ENCODE measurements around the gene PRKD2. TPM values are rescaled to one million over a fixed set of nuclear protein-coding genes. Genes with fewer than 3 reads are reported as not detected.

Gene PRKD2
- total and polyA plus RNA-seq, 4 donors: 7.3 to 14.4 (median 9.3) TPM

GRCh38 chr19:46648060-46648960 is 68.6 kb downstream of the PRKD2 start (continued):
- no peak for TF ChIP-seq ZBTB33 (IDR thresholded peaks at IDR 0.05)
- TF ChIP-seq EGR1 (IDR thresholded peaks at IDR 0.05; ENCODE audit: low read depth in 2 of 2): no peak
- no peak for TF ChIP-seq SP1 (IDR thresholded peaks at IDR 0.05)

- Histone ChIP-seq H3K36me3 (ENCODE audit: control insufficient read depth in 4 of 4, insufficient read depth in 3 of 4, low read depth in 1 of 4, low read length in 3 of 4) (no peaks in the 10 kb centered on the region), H3K9ac (ENCODE audit: low read depth in 1 of 2, low read length in 2 of 2) (no peak overlapping the region), H3K27me3 (ENCODE audit: control insufficient read depth in 4 of 4, insufficient read depth in 4 of 4, low read length in 3 of 4) (peaks cover 0 to 11% (median 3%) of the 10 kb centered on the region in 4 donors), H3K4me1 (ENCODE audit: control insufficient read depth in 4 of 4, insufficient read depth in 4 of 4, low read length in 3 of 4) (peaks cover 0 to 2% (median 0%) of the 10 kb centered on the region in 4 donors), H3K27ac (ENCODE audit: low read depth in 1 of 2, low read length in 2 of 2) (no peak overlapping the region), H3K4me3 (ENCODE audit: low read depth in 1 of 3, low read length in 3 of 3) (no peak overlapping the region), H3K9me3 (ENCODE audit: control insufficient read depth in 4 of 4, low read length in 3 of 4) (no peaks in the 10 kb centered on the region)
- WGBS: 79% methylated on average over 3 of the region's 3 CpGs
- no peak for DNase-seq (ENCODE audit: low spot score)
- no peak for TF ChIP-seq ZBTB33 (IDR thresholded peaks at IDR 0.05)
Measured at GRCh38 chr19:46646402-46646801, 70.5 kb downstream of the PRKD2 start.

GRCh38 chr19:46644720-46645119 is 72.2 kb downstream of the PRKD2 start:
- TF ChIP-seq HNF4A (conservative IDR thresholded peaks at IDR 0.05) (no peak), ZBTB33 (IDR thresholded peaks at IDR 0.05) (no peak), SP1 (IDR thresholded peaks at IDR 0.05) (no peak), MAX (IDR thresholded peaks at IDR 0.05) (no peak), CTCF (IDR thresholded peaks at IDR 0.05; ENCODE audit: low read depth, low read length, missing input control) (no peak), EGR1 (IDR thresholded peaks at IDR 0.05; ENCODE audit: low read depth in 2 of 2) (no peak), JUND (IDR thresholded peaks at IDR 0.05) (no peak), NR2F2 (IDR thresholded peaks at IDR 0.05) (no peak)

More at GRCh38 chr19:46644720-46645119, 72.2 kb downstream of the PRKD2 start:
- DNase-seq (ENCODE audit: low spot score): no peak
- Histone ChIP-seq H3K9me3 (ENCODE audit: control insufficient read depth in 4 of 4, low read length in 3 of 4) (no peaks in the 10 kb centered on the region), H3K36me3 (ENCODE audit: control insufficient read depth in 4 of 4, insufficient read depth in 3 of 4, low read depth in 1 of 4, low read length in 3 of 4) (no peaks in the 10 kb centered on the region), H3K27ac (ENCODE audit: low read depth in 1 of 2, low read length in 2 of 2) (no peak overlapping the region), H3K4me1 (ENCODE audit: control insufficient read depth in 4 of 4, insufficient read depth in 4 of 4, low read length in 3 of 4) (peaks cover 0 to 2% (median 1%) of the 10 kb centered on the region in 4 donors), H3K27me3 (ENCODE audit: control insufficient read depth in 4 of 4, insufficient read depth in 4 of 4, low read length in 3 of 4) (peaks cover 2 to 15% (median 4%) of the 10 kb centered on the region in 4 donors), H3K4me3 (ENCODE audit: low read depth in 1 of 3, low read length in 3 of 3) (no peak overlapping the region), H3K9ac (ENCODE audit: low read depth in 1 of 2, low read length in 2 of 2) (no peak overlapping the region)
- WGBS: 49% methylated on average over 3 of the region's 3 CpGs

All from liver (tissue), 9 donors.